Vagina (tissue), 2 donors: ENCODE results near the gene ARPP19. TPM values are rescaled to one million over a fixed set of nuclear protein-coding genes. Genes with fewer than 3 reads are reported as not detected.

Experiments
- DNase-seq, 2 donors: peaks; one replicate each; pipeline ENCODE4 v3.0.0-alpha.2; 2017; ENCODE audit errors: extremely low spot score in 2 of 2
- H3K27ac ChIP-seq: fragments of 200-600 bp; sonication (generic); one replicate; pipeline ENCODE4 v1.5.1; 2019
- H3K27me3 ChIP-seq: fragments of 200-600 bp; sonication (generic); one replicate; pipeline ENCODE4 v1.5.1; 2019
- H3K36me3 ChIP-seq, 2 donors: fragments of 200-600 bp; sonication (generic); one replicate each; pipeline ENCODE4 v1.5.1; 2017 to 2019
- H3K4me1 ChIP-seq: fragments of 200-600 bp; sonication (generic); one replicate; pipeline ENCODE4 v1.5.1; 2019
- H3K4me3 ChIP-seq, 2 donors: fragments of 200-600 bp; sonication (generic); 1 replicate in 1 of 2; 2 replicates in 1 of 2; pipeline ENCODE4 v1.5.1; 2016 to 2019
- H3K9me3 ChIP-seq: fragments of 200-600 bp; sonication (generic); one replicate; pipeline ENCODE4 v1.5.1; 2019
- CTCF ChIP-seq, 3 experiments: fragments of 450-650 bp in 2 of 3; fragments of 200-600 bp in 1 of 3; sonication (generic) in 1 of 3; IDR thresholded peaks; one replicate each; pipeline ENCODE4 v1.5.1; 2017 to 2019; ENCODE audit warnings: antibody characterized with exemption in 3 of 3, mild to moderate bottlenecking in 2 of 3, moderate library complexity in 2 of 3
- POLR2A ChIP-seq, 2 donors: fragments of 450-650 bp; IDR thresholded peaks; one replicate each; pipeline ENCODE4 v1.6.1; 2017; ENCODE audit warnings: antibody characterized with exemption in 2 of 2, mild to moderate bottlenecking in 2 of 2, moderate library complexity in 2 of 2
- POLR2AphosphoS5 ChIP-seq, 2 donors: sonication (generic); formaldehyde crosslinking; IDR thresholded peaks; one replicate each; pipeline ENCODE4 v1.9.0; 2017; ENCODE audit warnings: antibody characterized with exemption in 2 of 2, mild to moderate bottlenecking in 2 of 2, low read depth in 1 of 2; ENCODE audit not compliant: insufficient read depth in 1 of 2
- intact Hi-C: fragments of 100-400 bp; cut with DNase I; formaldehyde crosslinking; loops from one replicate; pipeline ENCODE4 v1.15.1; 2023
- total RNA-seq: library from RNA; depleted of rRNA; stranded (reverse); fragments of >200 nt; gene quantifications from one replicate; pipeline ENCODE4 v1.2.3, GENCODE V29; 2016

The ARPP19 gene
- total RNA-seq, 1 donor from 2014 or later: 62.9 TPM

DNA sequence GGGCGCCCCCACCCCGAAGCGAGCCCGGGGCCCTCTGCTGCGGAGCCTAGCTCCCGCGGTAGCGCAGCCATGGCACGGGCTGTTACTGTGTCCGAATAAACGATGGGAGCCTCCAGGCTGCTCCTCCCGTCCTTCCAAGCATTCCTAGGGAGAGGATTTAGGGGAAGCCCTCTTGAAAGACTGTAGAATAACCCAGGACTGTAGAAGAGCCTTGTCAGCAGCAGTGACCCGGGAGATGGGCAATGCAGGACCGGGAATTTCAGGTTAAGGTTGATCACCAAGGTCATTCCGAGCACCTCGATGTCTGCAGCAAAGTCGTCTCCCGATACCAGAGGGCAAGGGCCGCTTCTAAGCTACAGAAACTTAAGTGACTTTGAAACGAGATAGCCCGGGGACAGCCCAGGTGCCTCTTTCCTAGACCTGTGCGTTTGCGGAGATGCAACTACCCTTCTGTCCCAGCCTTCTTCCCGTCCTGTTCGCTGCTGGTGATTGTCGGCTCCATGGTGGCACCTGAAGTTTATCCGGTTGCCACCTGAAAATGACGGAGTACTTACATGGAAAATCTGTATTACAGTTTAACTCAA, 39.4 kb downstream of the ARPP19 start:
- TF ChIP-seq POLR2A (IDR thresholded peaks at IDR 0.05): no peak
- no peak for TF ChIP-seq POLR2AphosphoS5 (IDR thresholded peaks at IDR 0.05; ENCODE audit: insufficient read depth in 1 of 2, low read depth in 1 of 2)
- TF ChIP-seq CTCF (IDR thresholded peaks at IDR 0.05): no peak
- DNase-seq: no peak
- peak overlapping the region; percentile 91 for H3K27ac ChIP-seq
- peaks cover 9% of the 10 kb centered on the region for H3K4me1 ChIP-seq
- no peaks in the 10 kb centered on the region for H3K9me3 ChIP-seq
- no peaks in the 10 kb centered on the region for H3K36me3 ChIP-seq
- H3K4me3 ChIP-seq: peak overlapping the region; percentile 78 to 83
- H3K27me3 ChIP-seq: no peaks in the 10 kb centered on the region
- intact Hi-C loops: no loop called here

DNA sequence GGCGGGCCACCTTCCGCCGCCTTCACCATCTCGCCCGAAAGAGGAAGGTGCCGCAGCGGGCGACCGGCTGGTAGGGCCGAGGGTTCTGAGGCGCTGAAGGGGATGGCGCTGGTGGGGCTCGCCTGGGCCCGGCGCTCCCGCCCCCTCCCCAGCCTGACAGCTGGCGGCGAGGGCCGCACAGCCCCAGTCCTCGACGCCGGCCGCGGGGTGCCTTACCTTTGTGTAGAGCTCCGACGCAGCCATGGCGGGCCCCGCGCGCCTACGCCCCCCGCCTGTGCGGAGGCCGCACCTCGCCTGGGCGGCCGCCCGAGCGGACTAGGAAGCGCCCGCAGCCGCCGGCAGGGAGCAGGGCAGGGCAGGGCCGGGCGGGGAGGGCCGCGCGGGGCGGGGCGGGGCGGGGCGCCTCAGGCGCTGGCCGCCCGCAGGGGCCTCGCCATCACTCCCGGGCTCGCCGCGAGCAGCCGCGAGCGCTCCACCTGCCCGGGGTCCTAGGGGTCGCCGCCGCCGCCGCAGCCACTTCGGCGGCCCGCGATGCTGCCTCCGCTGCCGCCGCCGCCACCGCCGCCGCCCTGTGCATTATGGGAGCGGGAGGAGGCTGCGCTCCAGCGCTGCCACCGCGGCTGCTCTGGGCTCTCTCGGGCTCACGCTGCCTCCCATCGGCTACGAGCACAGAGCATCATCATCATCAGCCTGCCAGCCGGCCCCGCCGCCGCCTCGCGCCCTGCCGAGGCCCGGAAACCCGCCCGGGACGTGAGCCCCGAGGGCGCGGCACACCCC, 40.1 kb downstream of the ARPP19 start, which contains the start of gene MYO5A:
Gene MYO5A (minus strand): TSS at position 317 of the 777 bp plus-strand sequence. CDS start 74 bp downstream, at position 243.
- H3K9me3 ChIP-seq: no peaks in the 10 kb centered on the region
- H3K36me3 ChIP-seq: no peaks in the 10 kb centered on the region
- no peak for DNase-seq
- H3K27ac ChIP-seq: peak within 1 kb of the TSS; percentile 91
- no peaks in the 10 kb centered on the region for H3K27me3 ChIP-seq
- TF ChIP-seq POLR2A (IDR thresholded peaks at IDR 0.05) (peak in 1 of 2 donors; percentile 19), CTCF (IDR thresholded peaks at IDR 0.05) (no peak), POLR2AphosphoS5 (IDR thresholded peaks at IDR 0.05; ENCODE audit: insufficient read depth in 1 of 2, low read depth in 1 of 2) (no peak)
- intact Hi-C loops: no loop called here
- peaks cover 12% of the 10 kb centered on the region for H3K4me1 ChIP-seq
- peak within 1 kb of the TSS; percentile 78 to 83 for H3K4me3 ChIP-seq

DNA sequence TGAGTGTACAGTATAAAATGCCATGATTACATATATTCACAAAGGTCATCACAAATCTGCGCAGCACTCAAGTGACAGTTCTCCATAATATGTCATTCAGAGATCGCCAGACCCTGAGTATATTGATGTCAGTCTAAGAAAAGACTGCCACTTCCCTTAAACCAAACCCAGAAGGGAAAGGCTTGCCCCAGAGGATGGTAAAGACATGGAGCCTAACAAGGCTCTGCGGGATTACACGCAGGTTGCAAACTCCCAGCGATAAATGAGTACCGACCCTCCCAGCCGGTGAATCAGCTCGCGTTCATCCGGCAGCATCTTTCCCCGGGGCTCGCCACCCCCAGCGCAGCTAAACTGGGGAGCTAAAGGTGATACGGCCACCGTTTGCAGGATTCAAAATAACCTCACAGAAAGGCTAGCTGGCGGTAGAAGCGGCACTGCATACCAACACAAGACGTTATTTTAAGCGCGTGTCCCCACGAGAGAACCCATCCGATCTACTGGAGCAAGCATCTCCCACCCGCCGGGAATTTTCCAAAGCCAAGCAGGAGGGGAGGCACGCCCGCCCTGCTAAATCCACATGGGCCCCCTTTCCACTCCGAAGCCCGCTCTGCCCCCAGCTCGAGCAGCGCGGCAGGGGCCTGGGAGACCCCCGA, 40.8 kb downstream of the ARPP19 start:
- no peak for DNase-seq
- H3K36me3 ChIP-seq: no peaks in the 10 kb centered on the region
- H3K4me1 ChIP-seq: peaks cover 19% of the 10 kb centered on the region
- H3K9me3 ChIP-seq: no peaks in the 10 kb centered on the region
- TF ChIP-seq POLR2A (IDR thresholded peaks at IDR 0.05): no peak
- TF ChIP-seq POLR2AphosphoS5 (IDR thresholded peaks at IDR 0.05; ENCODE audit: insufficient read depth in 1 of 2, low read depth in 1 of 2): peak in 1 of 2 donors; percentile 37
- TF ChIP-seq CTCF (IDR thresholded peaks at IDR 0.05): no peak
- H3K27me3 ChIP-seq: no peaks in the 10 kb centered on the region
- intact Hi-C loops: no loop called here
- peak overlapping the region; percentile 91 for H3K27ac ChIP-seq
- H3K4me3 ChIP-seq: peak overlapping the region; percentile 78 to 83

GRCh38 chr15:52527196-52527910, 41.5 kb downstream of the ARPP19 start:
- peak overlapping the region; percentile 91 for H3K27ac ChIP-seq
- intact Hi-C loops: no loop called here

More at GRCh38 chr15:52527196-52527910, 41.5 kb downstream of the ARPP19 start:
- peaks cover 26% of the 10 kb centered on the region for H3K4me1 ChIP-seq
- DNase-seq: no peak
- no peaks in the 10 kb centered on the region for H3K9me3 ChIP-seq
- no peaks in the 10 kb centered on the region for H3K27me3 ChIP-seq
- TF ChIP-seq POLR2A (IDR thresholded peaks at IDR 0.05): no peak
- no peak for TF ChIP-seq CTCF (IDR thresholded peaks at IDR 0.05)
- H3K4me3 ChIP-seq: peak overlapping the region; percentile 78 to 83
- no peaks in the 10 kb centered on the region for H3K36me3 ChIP-seq
